A673 (cell line): ENCODE data around the gene SORCS3.

Experiments
- CTCF ChIP-seq: fragments of 300-800, 200-600 bp; sonication (generic); conservative IDR thresholded peaks from 2 replicates; pipeline ENCODE4 v1.5.1; 2017; ENCODE audit warnings: low read depth, mild to moderate bottlenecking, antibody characterized with exemption, low read length, moderate library complexity, mixed read lengths
- EZH2 ChIP-seq: fragments of 200-600 bp; sonication (generic); IDR thresholded peaks from 2 replicates; pipeline ENCODE4 v1.6.1; 2017; ENCODE audit warnings: borderline replicate concordance, low read depth, mild to moderate bottlenecking, mixed read lengths, antibody characterized with exemption, low read length; ENCODE audit not compliant: poor library complexity, severe bottlenecking

GRCh38 chr10:104957178-104957841, 316.2 kb downstream of the SORCS3 start:
- TF ChIP-seq CTCF = no peak
- TF ChIP-seq EZH2 = no peak
